Measurements from ENCODE around the gene DDX17. TPM values are rescaled to one million over a fixed set of nuclear protein-coding genes. Genes with fewer than 3 reads are reported as not detected.

The DDX17 gene
- total and polyA plus RNA-seq, 9 of the 15 experiments (the other 6 are each of a cell fraction or from before 2014, with no cell fraction given): 17.6 to 421 (median 189) TPM

GRCh38 chr22:38442967-38443627 is 63.0 kb downstream of the DDX17 start (continued):
- TF ChIP-seq ZNF407 (IDR thresholded peaks at IDR 0.05; ENCODE audit: low read depth) (no peak), STAT6 (CRISPR knock-in tag; IDR thresholded peaks at IDR 0.05) (no peak), TBP (optimal IDR thresholded peaks at IDR 0.05; ENCODE audit: low read depth, low read length) (no peak), NFE2L1 (tag; IDR thresholded peaks at IDR 0.05; ENCODE audit: borderline replicate concordance, low read depth) (no peak), GMEB1 (CRISPR knock-in tag; IDR thresholded peaks at IDR 0.05) (no peak), CHCHD3 (CRISPR knock-in tag; IDR thresholded peaks at IDR 0.05) (no peak), DACH1 (IDR thresholded peaks at IDR 0.05; ENCODE audit: partially characterized antibody) (no peak), XRCC4 (IDR thresholded peaks at IDR 0.05; ENCODE audit: extremely low read depth, insufficient read depth, insufficient read length) (no peak)
